Endodermal cell (in vitro differentiated cells): ENCODE measurements around the gene CASP2. TPM values are rescaled to one million over a fixed set of nuclear protein-coding genes. Genes with fewer than 3 reads are reported as not detected.

Source experiments
- DNase-seq: peaks from one replicate; pipeline ENCODE4 v3.0.0-alpha.2; 2017
- H3K27ac ChIP-seq: 2 replicates; pipeline ENCODE4 v1.5.1; 2013; ENCODE audit warnings: mild to moderate bottlenecking, low read depth, low read length, moderate library complexity
- H3K27me3 ChIP-seq: 2 replicates; pipeline ENCODE4 v1.6.1; 2013; ENCODE audit warnings: mild to moderate bottlenecking, low read length, moderate library complexity; ENCODE audit not compliant: insufficient read depth, control insufficient read depth, poor library complexity, severe bottlenecking
- H3K36me3 ChIP-seq: 2 replicates; pipeline ENCODE4 v1.7.0; 2013; ENCODE audit warnings: mild to moderate bottlenecking, low read length, moderate library complexity; ENCODE audit not compliant: control insufficient read depth, insufficient read depth
- H3K4me1 ChIP-seq: one replicate; pipeline ENCODE4 v1.7.0; 2013; ENCODE audit warnings: low read length; ENCODE audit not compliant: control insufficient read depth, insufficient read depth
- H3K4me3 ChIP-seq: 2 replicates; pipeline ENCODE4 v1.5.1; 2013; ENCODE audit warnings: mild to moderate bottlenecking, low read length, moderate library complexity
- H3K9ac ChIP-seq: 2 replicates; pipeline ENCODE4 v1.6.1; 2013; ENCODE audit warnings: mild to moderate bottlenecking, low read length, moderate library complexity; ENCODE audit not compliant: poor library complexity, severe bottlenecking; ENCODE audit errors: extremely low read depth
- H3K9me3 ChIP-seq: 2 replicates; pipeline ENCODE4 v1.6.1; 2013; ENCODE audit warnings: mild to moderate bottlenecking, low read length, moderate library complexity; ENCODE audit not compliant: control insufficient read depth
- H3K27ac Mint-ChIP-seq: 2 replicates; pipeline ENCODE4 v1.8.0; 2020; ENCODE audit warnings: mixed read lengths
- H3K27me3 Mint-ChIP-seq: 2 replicates; pipeline ENCODE4 v1.8.0; 2021; ENCODE audit warnings: mild to moderate bottlenecking, mixed read lengths; ENCODE audit not compliant: insufficient read depth
- H3K36me3 Mint-ChIP-seq: 2 replicates; pipeline ENCODE4 v1.8.0; 2020; ENCODE audit warnings: low read depth, mixed read lengths
- H3K4me1 Mint-ChIP-seq: 2 replicates; pipeline ENCODE4 v1.8.0; 2020; ENCODE audit warnings: mixed read lengths
- H3K4me3 Mint-ChIP-seq: 2 replicates; pipeline ENCODE4 v1.8.0; 2020; ENCODE audit warnings: mild to moderate bottlenecking, moderate library complexity, mixed read lengths
- H3K9me3 Mint-ChIP-seq: 2 replicates; pipeline ENCODE4 v1.8.0; 2020; ENCODE audit warnings: mild to moderate bottlenecking, mixed read lengths
- WGBS, 2 experiments: methylation state at CpG; one replicate each; pipeline versions ENCODE4 v1.1.5 to v1.1.7; 2013; ENCODE audit warnings: missing lambda C conversion rate in 2 of 2, mixed read lengths in 1 of 2; ENCODE audit not compliant: insufficient coverage in 1 of 2, insufficient read length in 1 of 2; 5-methylcytosine and 5-hydroxymethylcytosine counted together
- total RNA-seq, 2 donors: library from RNA; stranded (reverse); fragmentation: NEBNext Ultra II Directional in 1 of 2; extraction: Animal tissue kit (Norgen Biotek cat#: 25700) in 1 of 2; gene quantifications; 2 replicates in 1 of 2; 3 replicates in 1 of 2; pipeline ENCODE4 v1.2.1, GENCODE V29; 2021
- TF ChIP-seq, protein P1 (sequence below): fragments of 200-600 bp; sonication (generic); conservative IDR thresholded peaks from 2 replicates; pipeline ENCODE4 v1.5.0; 2021; ENCODE audit warnings: antibody characterized with exemption, mild to moderate bottlenecking

The CASP2 gene
- total RNA-seq, 2 donors from 2014 or later = 47.9 to 48.3 TPM

DNA sequence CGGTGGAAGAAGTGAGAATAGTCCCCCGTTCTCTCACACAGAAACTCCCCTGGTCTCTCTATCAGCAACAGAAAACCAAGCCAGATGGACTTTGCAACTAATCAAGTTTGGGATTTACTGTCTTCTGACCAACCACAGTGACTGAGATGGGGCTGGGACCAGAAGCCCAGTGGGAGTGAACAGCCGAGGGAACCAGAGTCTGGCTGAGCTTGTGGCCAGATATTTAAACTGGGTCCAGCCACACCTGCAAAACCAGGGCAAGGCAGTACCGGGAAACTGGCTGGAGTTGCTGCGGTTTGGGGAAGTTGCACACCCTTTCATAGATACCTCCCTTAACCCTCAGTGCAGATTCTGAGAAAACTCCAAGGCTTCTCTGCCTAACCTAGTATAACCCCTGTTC is 18.9 kb upstream of the CASP2 start:
- TF ChIP-seq, protein P1, sequence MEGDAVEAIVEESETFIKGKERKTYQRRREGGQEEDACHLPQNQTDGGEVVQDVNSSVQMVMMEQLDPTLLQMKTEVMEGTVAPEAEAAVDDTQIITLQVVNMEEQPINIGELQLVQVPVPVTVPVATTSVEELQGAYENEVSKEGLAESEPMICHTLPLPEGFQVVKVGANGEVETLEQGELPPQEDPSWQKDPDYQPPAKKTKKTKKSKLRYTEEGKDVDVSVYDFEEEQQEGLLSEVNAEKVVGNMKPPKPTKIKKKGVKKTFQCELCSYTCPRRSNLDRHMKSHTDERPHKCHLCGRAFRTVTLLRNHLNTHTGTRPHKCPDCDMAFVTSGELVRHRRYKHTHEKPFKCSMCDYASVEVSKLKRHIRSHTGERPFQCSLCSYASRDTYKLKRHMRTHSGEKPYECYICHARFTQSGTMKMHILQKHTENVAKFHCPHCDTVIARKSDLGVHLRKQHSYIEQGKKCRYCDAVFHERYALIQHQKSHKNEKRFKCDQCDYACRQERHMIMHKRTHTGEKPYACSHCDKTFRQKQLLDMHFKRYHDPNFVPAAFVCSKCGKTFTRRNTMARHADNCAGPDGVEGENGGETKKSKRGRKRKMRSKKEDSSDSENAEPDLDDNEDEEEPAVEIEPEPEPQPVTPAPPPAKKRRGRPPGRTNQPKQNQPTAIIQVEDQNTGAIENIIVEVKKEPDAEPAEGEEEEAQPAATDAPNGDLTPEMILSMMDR = no peak
- H3K27ac Mint-ChIP-seq = no peak overlapping the region
- H3K4me3 Mint-ChIP-seq = no peak overlapping the region
- H3K36me3 ChIP-seq = peaks cover 24% of the 10 kb centered on the region
- 86 to 93% methylated on average over 1 to 5 of the region's 5 CpGs for WGBS, 2 experiments
- no peaks in the 10 kb centered on the region for H3K4me1 ChIP-seq
- peaks cover 2% of the 10 kb centered on the region for H3K9me3 Mint-ChIP-seq
- H3K4me3 ChIP-seq = no peak overlapping the region
- H3K27me3 ChIP-seq = no peaks in the 10 kb centered on the region
- peaks cover 4% of the 10 kb centered on the region for H3K27me3 Mint-ChIP-seq
- H3K9ac ChIP-seq = no peak overlapping the region
- DNase-seq = no peak
- H3K4me1 Mint-ChIP-seq = no peaks in the 10 kb centered on the region
- H3K27ac ChIP-seq = no peak overlapping the region
- peaks cover 22% of the 10 kb centered on the region for H3K36me3 Mint-ChIP-seq
- no peaks in the 10 kb centered on the region for H3K9me3 ChIP-seq

DNA sequence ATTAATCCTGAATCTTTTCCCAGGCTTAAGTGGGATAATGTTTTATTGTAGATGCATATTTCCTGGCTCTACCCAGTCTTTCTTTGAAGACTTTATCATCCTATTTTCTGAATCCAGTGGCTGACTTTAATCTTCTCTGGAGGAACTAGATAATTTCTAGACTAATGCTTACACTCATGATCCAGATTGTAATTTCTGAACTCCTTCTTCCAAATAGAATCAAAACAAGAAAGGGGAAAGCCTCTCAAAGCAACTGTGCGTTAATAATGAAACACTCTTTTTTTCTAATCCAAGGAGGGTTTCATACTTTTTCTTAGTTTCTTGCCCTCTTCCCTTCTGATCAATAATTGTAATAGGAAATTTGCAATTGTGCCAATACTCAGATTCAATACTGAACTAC is 16.9 kb upstream of the CASP2 start:
- WGBS, 2 experiments = 100% methylated on average over 1 of the region's 1 CpG; no CpG with 5 or more reads in 1 of the 2 experiments
- H3K27ac Mint-ChIP-seq = no peak overlapping the region
- H3K36me3 Mint-ChIP-seq = peaks cover 16% of the 10 kb centered on the region
- H3K27me3 Mint-ChIP-seq = peaks cover 4% of the 10 kb centered on the region
- Histone ChIP-seq H3K36me3 (peaks cover 21% of the 10 kb centered on the region), H3K9ac (no peak overlapping the region), H3K27me3 (no peaks in the 10 kb centered on the region), H3K4me1 (no peaks in the 10 kb centered on the region), H3K9me3 (no peaks in the 10 kb centered on the region), H3K4me3 (no peak overlapping the region), H3K27ac (no peak overlapping the region)
- TF ChIP-seq, protein P1 = no peak
- H3K4me3 Mint-ChIP-seq = no peak overlapping the region
- peaks cover 2% of the 10 kb centered on the region for H3K9me3 Mint-ChIP-seq
- H3K4me1 Mint-ChIP-seq = no peaks in the 10 kb centered on the region
- DNase-seq = no peak

- Mint-ChIP-seq H3K4me3 (no peak overlapping the region), H3K36me3 (peaks cover 11% of the 10 kb centered on the region), H3K4me1 (no peaks in the 10 kb centered on the region), H3K27ac (no peak overlapping the region), H3K9me3 (peaks cover 2% of the 10 kb centered on the region), H3K27me3 (peaks cover 4% of the 10 kb centered on the region)
- Histone ChIP-seq H3K4me3 (no peak overlapping the region), H3K4me1 (no peaks in the 10 kb centered on the region), H3K27me3 (no peaks in the 10 kb centered on the region), H3K9me3 (no peaks in the 10 kb centered on the region), H3K27ac (no peak overlapping the region), H3K9ac (no peak overlapping the region), H3K36me3 (peaks cover 12% of the 10 kb centered on the region)
- WGBS, 2 experiments = 100% methylated on average over 2 of the region's 2 CpGs; no CpG with 5 or more reads in 1 of the 2 experiments
- TF ChIP-seq, protein P1 = no peak
- no peak for DNase-seq
Measured at GRCh38 chr7:143272871-143273270, 15.3 kb upstream of the CASP2 start.
